Measurements from ENCODE around the gene POGLUT3. TPM values are rescaled to one million over a fixed set of nuclear protein-coding genes. Genes with fewer than 3 reads are reported as not detected.

POGLUT3 gene
- total RNA-seq, 1 donor from 2014 or later: 11.9 TPM

GRCh38 chr11:108527382-108527781 lies 29.2 kb upstream of the POGLUT3 start:
- no peaks in the 10 kb centered on the region for H3K4me1 ChIP-seq

GRCh38 chr11:108525161-108525560 lies 27.0 kb upstream of the POGLUT3 start:
- H3K27me3 ChIP-seq (ENCODE audit: low read depth): no peaks in the 10 kb centered on the region
- TF ChIP-seq CTCF (IDR thresholded peaks at IDR 0.05; ENCODE audit: borderline replicate concordance): no peak
- H3K36me3 ChIP-seq: no peaks in the 10 kb centered on the region
- no peak overlapping the region for H3K4me3 ChIP-seq
- no peak overlapping the region for H3K27ac ChIP-seq (replicated peaks)
- intact Hi-C loops (cut with micrococcal nuclease): no loop called here
- DNase-seq: no peak
- no peaks in the 10 kb centered on the region for H3K4me1 ChIP-seq
- H3K9me3 ChIP-seq (replicated peaks): no peaks in the 10 kb centered on the region

More at GRCh38 chr11:108527382-108527781, 29.2 kb upstream of the POGLUT3 start:
- no peaks in the 10 kb centered on the region for H3K9me3 ChIP-seq (replicated peaks)
- H3K4me3 ChIP-seq: no peak overlapping the region
- H3K27ac ChIP-seq (replicated peaks): no peak overlapping the region
- intact Hi-C loops (cut with micrococcal nuclease): no loop called here
- no peak for TF ChIP-seq CTCF (IDR thresholded peaks at IDR 0.05; ENCODE audit: borderline replicate concordance)
- no peaks in the 10 kb centered on the region for H3K36me3 ChIP-seq
- H3K27me3 ChIP-seq (ENCODE audit: low read depth): no peaks in the 10 kb centered on the region
- no peak for DNase-seq

GRCh38 chr11:108524422-108524821 lies 26.2 kb upstream of the POGLUT3 start:
- TF ChIP-seq CTCF (IDR thresholded peaks at IDR 0.05; ENCODE audit: borderline replicate concordance): no peak
- Histone ChIP-seq H3K4me3 (no peak overlapping the region), H3K4me1 (no peaks in the 10 kb centered on the region), H3K9me3 (replicated peaks) (no peaks in the 10 kb centered on the region), H3K36me3 (no peaks in the 10 kb centered on the region), H3K27me3 (ENCODE audit: low read depth) (no peaks in the 10 kb centered on the region), H3K27ac (replicated peaks) (no peak overlapping the region)
- DNase-seq: no peak
- intact Hi-C loops (cut with micrococcal nuclease): no loop called here

- Histone ChIP-seq H3K27ac (replicated peaks) (no peak overlapping the region), H3K4me3 (no peak overlapping the region), H3K4me1 (no peaks in the 10 kb centered on the region), H3K9me3 (replicated peaks) (no peaks in the 10 kb centered on the region), H3K27me3 (ENCODE audit: low read depth) (no peaks in the 10 kb centered on the region), H3K36me3 (no peaks in the 10 kb centered on the region)
- no peak for DNase-seq
- no peak for TF ChIP-seq CTCF (IDR thresholded peaks at IDR 0.05; ENCODE audit: borderline replicate concordance)
- intact Hi-C loops (cut with micrococcal nuclease): no loop called here
These were observed 24.1 kb upstream of the POGLUT3 start for GRCh38 chr11:108522318-108522717.

- intact Hi-C loops (cut with micrococcal nuclease): no loop called here
- Histone ChIP-seq H3K36me3 (no peaks in the 10 kb centered on the region), H3K27me3 (ENCODE audit: low read depth) (no peaks in the 10 kb centered on the region), H3K4me3 (no peak overlapping the region), H3K27ac (replicated peaks) (no peak overlapping the region), H3K9me3 (replicated peaks) (no peaks in the 10 kb centered on the region), H3K4me1 (no peaks in the 10 kb centered on the region)
- TF ChIP-seq CTCF (IDR thresholded peaks at IDR 0.05; ENCODE audit: borderline replicate concordance): no peak
- no peak for DNase-seq
These were observed 20.4 kb upstream of the POGLUT3 start for GRCh38 chr11:108518581-108518980.

- H3K27me3 ChIP-seq (ENCODE audit: low read depth): no peaks in the 10 kb centered on the region
- no peaks in the 10 kb centered on the region for H3K36me3 ChIP-seq
- no peak for DNase-seq
- intact Hi-C loops (cut with micrococcal nuclease): no loop called here
- H3K4me1 ChIP-seq: no peaks in the 10 kb centered on the region
- no peak overlapping the region for H3K27ac ChIP-seq (replicated peaks)
- no peak for TF ChIP-seq CTCF (IDR thresholded peaks at IDR 0.05; ENCODE audit: borderline replicate concordance)
- H3K4me3 ChIP-seq: no peak overlapping the region
- no peaks in the 10 kb centered on the region for H3K9me3 ChIP-seq (replicated peaks)
These were observed 17.9 kb upstream of the POGLUT3 start for GRCh38 chr11:108516125-108516524.
